ENCODE measurements around the gene TST.
"Not testable (repeated sequence)": the region's sequence is repeated elsewhere in the genome, so short reads cannot be mapped to it uniquely, and the experiment has no call there.

TST gene

GRCh38 chr22:37014415-37014806 is 4.8 kb downstream of the TST start:
- DNase-seq (ENCODE audit: low read depth): no peak

GRCh38 chr22:37012956-37013355 is 6.3 kb downstream of the TST start:
- no peak for DNase-seq (ENCODE audit: low read depth)

GRCh38 chr22:37012262-37012904 is 6.9 kb downstream of the TST start:
- no peak for DNase-seq (ENCODE audit: low read depth)

- DNase-seq (ENCODE audit: low read depth): no peak
Measured at GRCh38 chr22:37011472-37011871, 7.8 kb downstream of the TST start.

GRCh38 chr22:37010976-37011375 is 8.3 kb downstream of the TST start:
- no peak for DNase-seq (ENCODE audit: low read depth)

GRCh38 chr22:37010174-37010573 is 9.1 kb downstream of the TST start:
- DNase-seq (ENCODE audit: low read depth): no peak

GRCh38 chr22:37009490-37009889 is 9.8 kb downstream of the TST start:
- DNase-seq (ENCODE audit: low read depth): no peak

- DNase-seq (ENCODE audit: low read depth): no peak
Measured at GRCh38 chr22:37008365-37008764, 10.9 kb downstream of the TST start.

- DNase-seq (ENCODE audit: low read depth): no peak
Measured at GRCh38 chr22:37007651-37008050, 11.6 kb downstream of the TST start.

GRCh38 chr22:37002633-37003032 is 16.6 kb downstream of the TST start:
- DNase-seq (ENCODE audit: low read depth): no peak

- no peak for DNase-seq (ENCODE audit: low read depth)
Measured at GRCh38 chr22:37001826-37002225, 17.4 kb downstream of the TST start.

- no peak for DNase-seq (ENCODE audit: low read depth)
Measured at GRCh38 chr22:37000676-37001534, 18.3 kb downstream of the TST start.

GRCh38 chr22:36999463-36999862 is 19.8 kb downstream of the TST start:
- DNase-seq (ENCODE audit: low read depth): no peak

- no peak for DNase-seq (ENCODE audit: low read depth)
Measured at GRCh38 chr22:36998620-36999351, 20.5 kb downstream of the TST start.

- DNase-seq (ENCODE audit: low read depth): no peak
Measured at GRCh38 chr22:36997746-36998145, 21.5 kb downstream of the TST start.

- DNase-seq (ENCODE audit: low read depth): no peak
Measured at GRCh38 chr22:36991206-36991605, 28.0 kb downstream of the TST start.

- DNase-seq (ENCODE audit: low read depth): no peak
Measured at GRCh38 chr22:36990457-36990856, 28.8 kb downstream of the TST start.

GRCh38 chr22:36989012-36989411 is 30.2 kb downstream of the TST start:
- not testable (repeated sequence) for DNase-seq (ENCODE audit: low read depth)

- no peak for DNase-seq (ENCODE audit: low read depth)
Measured at GRCh38 chr22:36988075-36988832, 31.0 kb downstream of the TST start.

GRCh38 chr22:36986242-36986821 is 32.9 kb downstream of the TST start:
- no peak for DNase-seq (ENCODE audit: low read depth)

GRCh38 chr22:36985211-36985889 is 33.9 kb downstream of the TST start:
- no peak for DNase-seq (ENCODE audit: low read depth)
